Muscle layer of duodenum (tissue), 2 donors: ENCODE results near the gene NOC2L.

ENCODE experiments used
- H3K27ac ChIP-seq: one replicate; pipeline ENCODE4 v1.7.0; 2013; ENCODE audit warnings: mild to moderate bottlenecking, low read length
- H3K27me3 ChIP-seq: one replicate; pipeline ENCODE4 v1.7.0; 2013; ENCODE audit warnings: low read depth, mild to moderate bottlenecking, control low read depth, low read length
- H3K36me3 ChIP-seq, 2 donors: one replicate each; pipeline ENCODE4 v1.7.0; 2013; ENCODE audit warnings: low read length in 2 of 2, control low read depth in 1 of 2, mild to moderate bottlenecking in 1 of 2; ENCODE audit not compliant: insufficient read depth in 2 of 2, control insufficient read depth in 1 of 2
- H3K4me1 ChIP-seq, 2 donors: one replicate each; pipeline ENCODE4 v1.7.0; 2013; ENCODE audit warnings: low read length in 2 of 2, mild to moderate bottlenecking in 2 of 2, control low read depth in 1 of 2, moderate library complexity in 1 of 2; ENCODE audit not compliant: insufficient read depth in 2 of 2, control insufficient read depth in 1 of 2
- H3K4me3 ChIP-seq, 2 donors: one replicate each; pipeline ENCODE4 v1.7.0; 2013; ENCODE audit warnings: low read length in 2 of 2, low read depth in 1 of 2, mild to moderate bottlenecking in 1 of 2
- H3K9me3 ChIP-seq, 2 donors: one replicate each; pipeline ENCODE4 v1.7.0; 2013; ENCODE audit warnings: low read length in 2 of 2, control low read depth in 1 of 2, mild to moderate bottlenecking in 1 of 2; ENCODE audit not compliant: control insufficient read depth in 1 of 2
- donor health status: healthy.

NOC2L gene

DNA sequence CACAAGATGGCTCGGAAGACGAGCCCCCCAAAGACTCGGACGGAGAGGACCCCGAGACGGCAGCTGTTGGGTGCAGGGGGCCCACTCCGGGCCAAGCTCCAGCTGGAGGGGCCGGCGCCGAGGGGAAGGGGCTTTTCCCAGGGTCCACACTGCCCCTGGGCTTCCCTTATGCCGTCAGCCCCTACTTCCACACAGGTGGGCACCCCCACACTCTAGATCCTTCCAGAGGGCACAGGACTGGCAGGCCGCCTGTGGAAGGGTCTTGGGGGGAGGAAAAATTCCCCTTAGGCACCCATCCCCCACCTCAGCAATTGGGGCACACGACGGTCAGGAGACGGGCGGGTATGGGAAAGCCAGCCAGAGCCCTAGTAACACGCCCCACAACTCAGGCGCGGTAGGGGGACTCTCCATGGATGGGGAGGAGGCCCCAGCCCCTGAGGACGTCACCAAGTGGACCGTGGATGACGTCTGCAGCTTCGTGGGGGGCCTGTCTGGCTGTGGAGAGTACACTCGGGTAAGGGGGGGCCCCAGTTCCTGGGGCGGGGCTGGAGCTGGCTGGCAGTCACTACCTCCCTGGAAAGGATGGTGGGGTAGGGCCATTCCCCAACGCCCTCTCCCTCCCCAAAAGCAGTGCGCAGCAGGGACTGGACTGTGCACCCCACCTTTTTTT lies 16.1 kb downstream of the NOC2L start:
- Histone ChIP-seq H3K27me3 (peaks cover 15% of the 10 kb centered on the region), H3K4me3 (peak overlapping the region in 1 of 2 donors; percentile 51), H3K9me3 (no peaks in the 10 kb centered on the region), H3K36me3 (peaks cover 6 to 29% of the 10 kb centered on the region in 2 donors), H3K27ac (no peak overlapping the region), H3K4me1 (peaks cover 0 to 48% of the 10 kb centered on the region in 2 donors)

DNA sequence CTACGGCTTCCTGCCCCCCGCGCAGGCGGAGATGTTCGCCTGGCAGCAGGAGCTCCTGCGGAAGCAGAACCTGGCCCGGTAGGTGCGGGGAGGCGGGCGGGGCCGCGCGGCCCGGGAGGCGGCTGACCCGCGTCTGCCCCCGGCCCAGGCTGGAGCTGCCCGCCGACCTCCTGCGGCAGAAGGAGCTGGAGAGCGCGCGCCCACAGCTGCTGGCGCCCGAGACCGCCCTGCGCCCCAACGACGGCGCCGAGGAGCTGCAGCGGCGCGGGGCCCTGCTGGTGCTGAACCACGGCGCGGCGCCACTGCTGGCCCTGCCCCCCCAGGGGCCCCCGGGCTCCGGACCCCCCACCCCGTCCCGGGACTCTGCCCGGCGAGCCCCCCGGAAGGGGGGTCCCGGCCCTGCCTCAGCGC lies 16.6 kb downstream of the NOC2L start:
- Histone ChIP-seq H3K27ac (no peak overlapping the region), H3K9me3 (no peaks in the 10 kb centered on the region), H3K4me3 (peak overlapping the region in 1 of 2 donors; percentile 51), H3K36me3 (peaks cover 6 to 23% of the 10 kb centered on the region in 2 donors), H3K27me3 (peaks cover 15% of the 10 kb centered on the region), H3K4me1 (peaks cover 0 to 48% of the 10 kb centered on the region in 2 donors)

DNA sequence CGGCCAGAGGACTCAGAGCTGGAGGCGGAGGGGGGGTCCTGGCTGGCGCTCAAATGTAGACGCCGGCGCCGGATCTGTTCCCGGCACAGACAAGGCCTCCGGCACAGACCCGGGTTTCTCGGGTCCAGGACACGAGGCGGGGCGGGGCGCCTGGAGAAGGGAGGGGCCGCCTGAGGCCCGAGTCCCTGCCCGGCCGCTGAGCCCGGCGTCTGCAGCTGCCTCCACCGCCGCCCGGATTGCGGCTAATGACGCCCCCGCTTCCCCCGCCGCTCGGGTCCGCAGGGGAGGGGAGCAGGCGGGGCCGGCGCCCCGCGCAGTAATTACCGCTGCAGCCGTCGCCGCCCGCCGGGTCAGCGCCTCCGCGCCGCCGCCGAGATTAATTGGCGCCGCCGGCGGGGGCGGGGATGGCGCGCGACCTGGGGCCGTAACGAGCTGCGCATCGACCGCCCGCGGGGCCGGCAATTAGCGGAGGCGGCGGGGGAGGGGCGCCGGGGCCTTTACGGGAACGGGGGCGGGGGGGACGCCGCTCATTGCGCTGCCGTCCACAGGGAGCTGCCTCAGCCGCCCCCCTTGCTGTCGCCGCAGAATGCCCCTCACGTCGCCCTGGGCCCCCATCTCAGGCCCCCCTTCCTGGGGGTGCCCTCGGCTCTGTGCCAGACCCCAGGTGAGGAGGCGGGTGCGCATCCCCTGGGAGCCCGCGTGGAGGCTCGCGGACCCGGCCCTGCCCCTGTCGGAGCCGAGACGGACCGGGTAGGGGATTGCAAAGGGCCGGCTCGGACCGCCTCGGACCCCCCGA lies 17.3 kb downstream of the NOC2L start:
- Histone ChIP-seq H3K4me1 (peaks cover 0 to 48% of the 10 kb centered on the region in 2 donors), H3K4me3 (peak overlapping the region in 1 of 2 donors; percentile 51), H3K27me3 (peaks cover 15% of the 10 kb centered on the region), H3K36me3 (peaks cover 6 to 19% of the 10 kb centered on the region in 2 donors), H3K9me3 (no peaks in the 10 kb centered on the region), H3K27ac (no peak overlapping the region)

DNA sequence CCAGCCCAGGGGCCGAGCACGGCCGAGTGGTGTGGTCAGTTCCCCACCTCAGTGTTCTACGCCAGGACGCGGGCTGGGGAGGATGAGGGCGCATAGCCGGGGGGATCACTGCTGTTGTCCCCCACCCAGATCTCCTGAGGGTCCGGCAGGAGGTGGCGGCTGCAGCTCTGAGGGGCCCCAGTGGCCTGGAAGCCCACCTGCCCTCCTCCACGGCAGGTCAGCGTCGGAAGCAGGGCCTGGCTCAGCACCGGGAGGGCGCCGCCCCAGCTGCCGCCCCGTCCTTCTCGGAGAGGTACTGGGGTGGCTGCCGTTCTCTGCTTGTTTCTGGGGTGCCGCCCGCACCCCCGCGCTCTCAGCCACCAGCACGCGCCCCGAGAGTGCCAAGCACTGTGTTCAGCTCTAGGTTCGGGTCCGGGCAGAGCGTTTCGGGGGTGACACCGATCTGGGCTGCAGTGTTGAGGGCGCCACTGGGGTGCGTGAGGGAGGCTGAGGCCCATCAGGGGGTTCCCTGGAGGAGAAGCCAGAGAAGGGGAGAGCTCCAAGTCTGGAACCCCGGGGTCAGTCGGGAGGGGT lies 18.0 kb downstream of the NOC2L start:
- Histone ChIP-seq H3K4me1 (peaks cover 0 to 49% of the 10 kb centered on the region in 2 donors), H3K27ac (no peak overlapping the region), H3K4me3 (peak overlapping the region in 1 of 2 donors; percentile 51), H3K27me3 (peaks cover 15% of the 10 kb centered on the region), H3K9me3 (no peaks in the 10 kb centered on the region), H3K36me3 (peaks cover 4 to 13% of the 10 kb centered on the region in 2 donors)

DNA sequence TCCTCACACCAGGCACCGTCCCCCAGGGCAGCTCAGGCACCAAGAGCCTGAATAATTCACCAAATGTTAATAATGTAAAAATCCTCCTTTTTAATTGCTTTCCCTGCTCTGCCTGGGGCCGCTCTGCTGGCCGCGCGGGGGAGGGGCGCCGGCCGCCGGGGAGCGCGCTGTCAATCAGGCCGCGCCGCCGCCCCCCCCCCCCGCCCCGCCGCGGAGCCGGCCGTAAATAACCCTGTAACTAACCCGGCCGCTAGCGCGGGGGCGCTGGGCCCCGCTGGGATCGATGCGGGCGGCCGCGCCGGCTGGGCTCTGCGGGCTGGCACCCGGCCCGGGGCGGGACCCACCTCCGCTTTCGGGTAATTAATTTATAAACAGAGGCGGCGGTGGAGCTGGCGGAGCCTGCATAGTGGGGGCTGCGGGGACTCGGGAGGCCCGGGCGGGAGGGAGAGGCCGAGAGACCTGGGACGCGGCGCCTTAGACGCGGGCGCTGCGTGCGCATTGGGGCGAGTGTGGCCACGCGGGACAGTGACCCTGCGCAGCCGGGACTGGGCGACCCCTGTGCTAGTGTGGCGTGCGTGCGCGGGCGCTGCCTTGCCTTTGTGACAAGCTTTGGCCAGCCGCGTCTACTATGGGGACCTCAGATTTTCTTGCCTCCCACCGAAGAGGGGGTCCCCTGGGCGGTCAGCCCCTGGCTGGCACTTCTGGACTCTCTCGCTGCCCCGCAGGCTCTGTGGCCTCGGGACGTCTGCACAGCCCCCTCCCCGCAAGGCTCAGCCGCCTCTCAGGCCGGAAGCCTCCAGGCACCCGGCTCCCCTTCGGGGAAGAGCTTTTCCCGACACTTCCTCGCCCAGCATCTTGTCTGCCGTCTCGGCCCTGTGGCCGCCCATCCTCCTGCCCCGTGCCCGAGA lies 18.7 kb downstream of the NOC2L start:
- H3K27ac ChIP-seq = no peak overlapping the region
- peak overlapping the region in 1 of 2 donors; percentile 51 for H3K4me3 ChIP-seq
- H3K36me3 ChIP-seq = peaks cover 0 to 6% of the 10 kb centered on the region in 2 donors
- H3K27me3 ChIP-seq = peaks cover 18% of the 10 kb centered on the region
- H3K4me1 ChIP-seq = peaks cover 0 to 57% of the 10 kb centered on the region in 2 donors
- no peaks in the 10 kb centered on the region for H3K9me3 ChIP-seq

DNA sequence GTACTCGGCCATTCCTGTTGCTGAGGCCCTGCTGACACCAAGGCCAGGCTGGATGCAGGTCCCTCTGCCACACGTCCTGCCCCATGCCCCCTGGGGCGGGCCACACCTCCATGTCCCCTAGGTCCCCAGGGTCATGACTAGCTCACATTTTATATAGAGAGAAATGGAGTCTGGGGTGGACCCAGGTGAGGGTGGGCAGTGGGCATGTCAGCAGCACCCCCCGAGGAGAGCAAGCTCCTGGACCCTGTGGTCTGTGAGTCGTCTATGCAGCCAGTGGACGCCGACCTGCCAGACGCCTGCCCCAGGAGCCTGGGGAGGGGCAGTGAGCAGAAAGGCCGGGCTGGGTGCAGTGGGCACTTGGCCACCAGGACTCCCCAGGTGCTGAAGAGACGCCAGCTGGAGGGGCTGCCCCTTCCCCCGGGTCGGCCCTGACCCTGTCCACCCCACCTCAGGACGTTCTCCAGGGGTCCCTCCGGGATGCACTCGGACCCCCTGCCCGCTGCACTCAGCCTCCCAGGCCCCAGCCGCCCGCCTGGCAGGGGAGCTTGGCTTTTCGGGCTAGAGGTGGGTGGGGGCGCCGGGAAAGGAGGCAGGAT lies 19.4 kb downstream of the NOC2L start:
- Histone ChIP-seq H3K9me3 (no peaks in the 10 kb centered on the region), H3K4me1 (peaks cover 0 to 58% of the 10 kb centered on the region in 2 donors), H3K4me3 (no peak overlapping the region), H3K27ac (no peak overlapping the region), H3K27me3 (peaks cover 23% of the 10 kb centered on the region), H3K36me3 (no peaks in the 10 kb centered on the region)

DNA sequence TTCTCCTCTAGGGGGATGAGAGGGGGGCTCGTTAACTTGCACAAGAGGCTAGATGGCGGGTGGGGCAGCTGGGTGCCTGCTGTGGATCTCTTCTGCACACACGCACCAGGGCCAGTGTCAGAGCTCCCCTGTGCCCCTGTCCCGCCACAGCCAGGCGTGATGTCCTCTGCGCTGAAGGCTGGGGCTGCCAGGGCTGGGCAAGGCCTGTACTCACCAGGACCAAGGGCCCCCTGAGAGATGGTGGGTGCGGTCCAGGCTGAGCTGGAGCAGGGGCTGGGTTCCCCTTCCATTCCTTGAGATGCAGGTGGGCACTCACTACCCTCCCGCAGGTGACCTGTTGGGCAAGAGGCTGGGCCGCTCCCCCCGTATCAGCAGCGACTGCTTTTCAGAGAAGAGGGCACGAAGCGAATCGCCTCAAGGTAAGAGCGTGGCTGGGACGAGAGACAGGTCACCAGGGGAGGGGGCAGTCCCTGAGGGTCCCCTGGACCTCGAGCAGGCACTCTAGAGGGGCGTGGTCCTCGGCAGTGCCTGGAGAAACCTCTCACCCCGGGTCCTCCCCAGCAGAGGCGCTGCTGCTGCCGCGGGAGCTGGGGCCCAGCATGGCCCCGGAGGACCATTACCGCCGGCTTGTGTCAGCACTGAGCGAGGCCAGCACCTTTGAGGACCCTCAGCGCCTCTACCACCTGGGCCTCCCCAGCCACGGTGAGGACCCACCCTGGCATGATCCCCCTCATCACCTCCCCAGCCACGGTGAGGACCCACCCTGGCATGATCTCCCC lies 20.2 kb downstream of the NOC2L start:
- Histone ChIP-seq H3K4me3 (no peak overlapping the region), H3K4me1 (peaks cover 0 to 55% of the 10 kb centered on the region in 2 donors), H3K27me3 (peaks cover 23% of the 10 kb centered on the region), H3K9me3 (no peaks in the 10 kb centered on the region), H3K27ac (no peak overlapping the region), H3K36me3 (no peaks in the 10 kb centered on the region)

DNA sequence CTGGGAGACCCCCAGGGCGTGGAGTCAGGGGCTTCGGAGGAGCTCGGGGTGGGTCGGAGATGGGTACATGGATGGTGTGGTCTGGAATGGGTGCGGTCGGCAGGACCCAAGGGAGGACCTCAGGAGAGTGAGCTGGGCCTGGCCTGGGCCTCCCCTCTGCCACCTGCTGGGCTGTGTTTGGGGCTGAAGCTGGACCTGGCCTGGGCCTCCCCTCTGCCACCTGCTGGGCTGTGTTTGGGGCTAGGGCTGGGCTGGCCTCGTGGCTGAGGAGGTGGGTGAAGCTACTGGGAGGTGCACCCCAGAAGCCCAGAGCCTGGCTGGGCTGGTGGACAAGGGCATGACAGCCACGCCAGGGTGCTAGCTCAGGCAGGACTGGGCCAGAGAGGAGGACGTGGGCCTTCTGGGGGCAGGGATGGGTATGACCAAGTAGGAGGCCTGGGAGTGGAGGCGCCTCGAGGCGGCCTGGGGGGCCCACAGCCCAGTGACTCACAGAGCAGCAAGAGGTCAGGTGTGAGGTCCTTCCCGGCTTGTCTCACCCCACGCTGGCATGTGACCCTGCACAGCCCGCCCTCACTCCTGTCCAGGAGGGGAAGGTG lies 20.9 kb downstream of the NOC2L start:
- no peaks in the 10 kb centered on the region for H3K9me3 ChIP-seq
- H3K27ac ChIP-seq = no peak overlapping the region
- peaks cover 0 to 55% of the 10 kb centered on the region in 2 donors for H3K4me1 ChIP-seq
- no peaks in the 10 kb centered on the region for H3K36me3 ChIP-seq
- H3K27me3 ChIP-seq = peaks cover 23% of the 10 kb centered on the region
- no peak overlapping the region for H3K4me3 ChIP-seq

DNA sequence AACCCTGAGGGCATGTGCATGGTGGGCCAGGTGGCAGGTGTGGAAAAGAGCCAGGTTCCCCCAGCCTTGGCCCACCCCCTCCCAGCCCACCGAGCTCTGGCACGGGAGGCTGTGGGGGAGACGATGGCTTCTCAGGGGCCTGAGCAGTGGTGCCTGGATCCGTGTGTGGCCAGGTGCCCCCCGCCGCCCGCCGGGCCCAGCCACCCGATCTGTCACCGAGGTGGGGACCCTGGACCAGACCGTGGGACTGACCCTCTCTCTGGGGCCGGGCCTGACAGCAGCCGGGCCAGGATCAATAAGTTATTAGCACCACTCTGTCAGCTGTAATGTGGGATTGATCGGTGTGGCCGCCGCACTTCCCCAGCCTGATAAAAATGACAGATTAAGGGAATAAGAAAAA lies 21.5 kb downstream of the NOC2L start:
- peaks cover 0 to 50% of the 10 kb centered on the region in 2 donors for H3K4me1 ChIP-seq
- H3K9me3 ChIP-seq = no peaks in the 10 kb centered on the region
- H3K4me3 ChIP-seq = no peak overlapping the region
- no peak overlapping the region for H3K27ac ChIP-seq
- peaks cover 19% of the 10 kb centered on the region for H3K27me3 ChIP-seq
- H3K36me3 ChIP-seq = no peaks in the 10 kb centered on the region
